Naive thymus-derived CD4-positive, alpha-beta T cell (primary cell): Measurements from ENCODE around the gene VGLL4. TPM values are rescaled to one million over a fixed set of nuclear protein-coding genes. Genes with fewer than 3 reads are reported as not detected.
A peak's percentile ranks its signal among the peaks of the same experiment; 100 is the strongest.

Source experiments
- ATAC-seq: fragments of 150-1000 bp; cut with Tn5 transposase; 2 replicates; pipeline ENCODE4 v1.10.0; 2021; ENCODE audit warnings: mild to moderate bottlenecking, moderate library complexity
- CTCF ChIA-PET: fragments of 350-600 bp; sonication (Branson Sonifier 250); formaldehyde crosslinking; loops from one replicate; lab custom pipeline; 2021; ENCODE audit warnings: antibody characterized with exemption; lab: Charles Lee
- POLR2A ChIA-PET: fragments of 350-600 bp; sonication (Branson Sonifier 250); formaldehyde crosslinking; loops from one replicate; lab custom pipeline; 2021; ENCODE audit warnings: antibody characterized with exemption, inconsistent platforms; lab: Charles Lee
- DNase-seq, 9 donors: peaks; one replicate each; pipeline versions ENCODE4 v3.0.0 to v3.0.0-alpha.2; 2020 to 2022; ENCODE audit warnings: mixed read lengths in 1 of 9
- H3K27ac ChIP-seq: one replicate; pipeline ENCODE4 v1.7.0; 2013; ENCODE audit warnings: mild to moderate bottlenecking, low read depth, low read length, moderate library complexity
- H3K27me3 ChIP-seq, 2 donors: one replicate each; pipeline ENCODE4 v1.7.0; 2013; ENCODE audit warnings: low read length in 2 of 2, mild to moderate bottlenecking in 2 of 2, moderate library complexity in 2 of 2; ENCODE audit not compliant: control insufficient read depth in 2 of 2, insufficient read depth in 2 of 2
- H3K36me3 ChIP-seq, 3 experiments: 1 replicate in 2 of 3; 2 replicates in 1 of 3; pipeline ENCODE4 v1.7.0; 2013; ENCODE audit warnings: low read length in 3 of 3, mild to moderate bottlenecking in 3 of 3, moderate library complexity in 1 of 3; ENCODE audit not compliant: insufficient read depth in 3 of 3, control insufficient read depth in 2 of 3
- H3K4me1 ChIP-seq, 2 donors: one replicate each; pipeline ENCODE4 v1.7.0; 2013; ENCODE audit warnings: low read length in 2 of 2, mild to moderate bottlenecking in 2 of 2, moderate library complexity in 1 of 2; ENCODE audit not compliant: control insufficient read depth in 2 of 2, insufficient read depth in 2 of 2
- H3K4me3 ChIP-seq: 2 replicates; pipeline ENCODE4 v1.7.0; 2013; ENCODE audit warnings: mild to moderate bottlenecking, low read length
- H3K9me3 ChIP-seq, 3 experiments: 1 replicate in 2 of 3; 2 replicates in 1 of 3; pipeline ENCODE4 v1.7.0; 2013; ENCODE audit warnings: low read length in 3 of 3; ENCODE audit not compliant: control insufficient read depth in 2 of 3
- H3K27ac Mint-ChIP-seq, 9 donors: one replicate each; pipeline ENCODE4 v1.8.0; 2020 to 2022; ENCODE audit warnings: mixed read lengths in 9 of 9, mild to moderate bottlenecking in 8 of 9, moderate library complexity in 5 of 9, inconsistent platforms in 2 of 9
- H3K27me3 Mint-ChIP-seq, 5 donors: one replicate each; pipeline ENCODE4 v1.8.0; 2021 to 2022; ENCODE audit warnings: mixed read lengths in 5 of 5, mild to moderate bottlenecking in 1 of 5
- H3K36me3 Mint-ChIP-seq, 5 donors: one replicate each; pipeline ENCODE4 v1.8.0; 2020 to 2022; ENCODE audit warnings: mixed read lengths in 5 of 5, mild to moderate bottlenecking in 3 of 5, inconsistent platforms in 1 of 5
- H3K4me1 Mint-ChIP-seq, 7 donors: one replicate each; pipeline ENCODE4 v1.8.0; 2020 to 2022; ENCODE audit warnings: mixed read lengths in 7 of 7, mild to moderate bottlenecking in 3 of 7, inconsistent platforms in 1 of 7
- H3K4me3 Mint-ChIP-seq, 10 donors: one replicate each; pipeline ENCODE4 v1.8.0; 2020 to 2022; ENCODE audit warnings: mild to moderate bottlenecking in 10 of 10, mixed read lengths in 10 of 10, moderate library complexity in 6 of 10, inconsistent platforms in 2 of 10
- H3K9me3 Mint-ChIP-seq, 11 donors: one replicate each; pipeline ENCODE4 v1.8.0; 2020 to 2022; ENCODE audit warnings: mixed read lengths in 11 of 11, mild to moderate bottlenecking in 4 of 11, inconsistent platforms in 1 of 11, moderate library complexity in 1 of 11
- intact Hi-C, 2 donors: fragments of 100-400 bp; cut with micrococcal nuclease; formaldehyde crosslinking; loops; one replicate each; pipeline ENCODE4 v1.15.1; 2023
- polyA plus RNA-seq, 2 donors: library from polyadenylated mRNA; unstranded; fragments of 300-500 nt; fragmentation: Illumina TruSeq; gene quantifications; one replicate each; pipeline ENCODE4 v1.2.3, GENCODE V29; 2021
- total RNA-seq, 6 experiments: library from RNA in 5 of 6; stranded (reverse) in 5 of 6; gene quantifications; 1 replicate in 5 of 6; 2 replicates in 1 of 6; pipeline ENCODE4 v1.2.3 and lab custom pipeline; 2021 to 2026

VGLL4 gene
- total and polyA plus RNA-seq, 7 experiments from 2014 or later, result 18.6 to 44.8 (median 23.8) TPM

GRCh38 chr3:11638495-11639358 is 5.0 kb downstream of the VGLL4 start:
- Mint-ChIP-seq H3K9me3 (no peaks in the 10 kb centered on the region), H3K27ac (peak overlapping the region in 7 of 9 donors; percentile 43 to 100 (median 77)), H3K4me3 (peak overlapping the region in 9 of 10 donors; percentile 24 to 100 (median 76)), H3K4me1 (peaks cover 54 to 85% (median 78%) of the 10 kb centered on the region in 7 donors), H3K27me3 (peaks cover 0 to under 1% (median 0%) of the 10 kb centered on the region in 5 donors), H3K36me3 (peaks cover 0 to 28% (median 5%) of the 10 kb centered on the region in 5 donors)
- CTCF ChIA-PET, result interaction anchor here (0.8 to 1.4 kb wide), 3 partner anchors 12 to 402 kb away, joined by 3 to 5 read pairs (median 3); no protein-coding TSS in a partner anchor
- DNase-seq, result no peak
- Histone ChIP-seq H3K9me3 (no peaks in the 10 kb centered on the region), H3K4me1 (peaks cover 12 to 64% of the 10 kb centered on the region in 2 donors), H3K4me3 (no peak overlapping the region), H3K36me3 (no peaks in the 10 kb centered on the region), H3K27ac (no peak overlapping the region), H3K27me3 (no peaks in the 10 kb centered on the region)
- intact Hi-C loops, result no loop called here
- ATAC-seq, result no peak
- POLR2A ChIA-PET, result interaction anchor here (1.4 to 8.4 kb wide), 2 partner anchors 14 to 82 kb away, joined by 4 to 53 read pairs; no protein-coding TSS in a partner anchor

GRCh38 chr3:11637901-11638458 is 5.7 kb downstream of the VGLL4 start:
- DNase-seq (no peak), ATAC-seq (no peak)
- Mint-ChIP-seq H3K9me3 (no peaks in the 10 kb centered on the region), H3K27ac (peak overlapping the region in 7 of 9 donors; percentile 15 to 86 (median 68)), H3K27me3 (no peaks in the 10 kb centered on the region), H3K36me3 (peaks cover 0 to 30% (median 5%) of the 10 kb centered on the region in 5 donors), H3K4me3 (peak overlapping the region in 9 of 10 donors; percentile 34 to 100 (median 64)), H3K4me1 (peaks cover 61 to 89% (median 84%) of the 10 kb centered on the region in 7 donors)
- ChIA-PET CTCF (interaction anchor here (0.8 to 1.4 kb wide), 3 partner anchors 11 to 401 kb away, joined by 3 to 5 read pairs (median 3); no protein-coding TSS in a partner anchor), POLR2A (interaction anchor here (8.4 kb wide), 1 partner anchor 13 kb away, joined by 53 read pairs; no protein-coding TSS in a partner anchor)
- H3K27me3 ChIP-seq, result no peaks in the 10 kb centered on the region
- H3K27ac ChIP-seq, result no peak overlapping the region
- H3K9me3 ChIP-seq, result no peaks in the 10 kb centered on the region
- intact Hi-C loops, result no loop called here
- H3K36me3 ChIP-seq, result no peaks in the 10 kb centered on the region
- H3K4me1 ChIP-seq, result peaks cover 12 to 71% of the 10 kb centered on the region in 2 donors
- H3K4me3 ChIP-seq, result no peak overlapping the region

- ChIA-PET CTCF (interaction anchor here (0.5 to 1.4 kb wide), 4 partner anchors 10 to 269 kb away, joined by 3 to 5 read pairs (median 4); no protein-coding TSS in a partner anchor), POLR2A (interaction anchor here (0.7 to 8.4 kb wide), 3 partner anchors 11 to 341 kb away, joined by 3 to 53 read pairs (median 5); no protein-coding TSS in a partner anchor)
- no peak overlapping the region for H3K4me3 ChIP-seq
- Mint-ChIP-seq H3K27ac (peak overlapping the region in 4 of 9 donors; percentile 37 to 75 (median 64)), H3K4me3 (peak overlapping the region in 3 of 10 donors; percentile 30 to 90 (median 46)), H3K36me3 (peaks cover 0 to 40% (median 3%) of the 10 kb centered on the region in 5 donors), H3K9me3 (no peaks in the 10 kb centered on the region), H3K27me3 (no peaks in the 10 kb centered on the region), H3K4me1 (peaks cover 68 to 99% (median 92%) of the 10 kb centered on the region in 7 donors)
- H3K27ac ChIP-seq, result no peak overlapping the region
- H3K9me3 ChIP-seq, result no peaks in the 10 kb centered on the region
- no peaks in the 10 kb centered on the region for H3K27me3 ChIP-seq
- peaks cover 10 to 78% of the 10 kb centered on the region in 2 donors for H3K4me1 ChIP-seq
- H3K36me3 ChIP-seq, result no peaks in the 10 kb centered on the region
- ATAC-seq (no peak), DNase-seq (no peak)
- intact Hi-C loops, result no loop called here
These were observed 7.3 kb downstream of the VGLL4 start for GRCh38 chr3:11636394-11636770.

- peak overlapping the region in 8 of 9 donors; percentile 15 to 91 (median 66) for H3K27ac Mint-ChIP-seq
- DNase-seq (no peak), ATAC-seq (no peak)
- no peaks in the 10 kb centered on the region for H3K9me3 Mint-ChIP-seq
- H3K36me3 Mint-ChIP-seq, result peaks cover 0 to 42% (median 7%) of the 10 kb centered on the region in 5 donors
- intact Hi-C loops, result loop anchor here in 1 of 2 donors (1.0 kb wide), 1 partner anchor 10 kb away; no protein-coding TSS in a partner anchor
- peak overlapping the region in 5 of 10 donors; percentile 3 to 90 (median 49) for H3K4me3 Mint-ChIP-seq
- H3K27ac ChIP-seq, result no peak overlapping the region
- peaks cover 68 to 100% (median 94%) of the 10 kb centered on the region in 7 donors for H3K4me1 Mint-ChIP-seq
- no peaks in the 10 kb centered on the region for H3K27me3 Mint-ChIP-seq
- CTCF ChIA-PET, result interaction anchor here (0.8 to 1.4 kb wide), 3 partner anchors 9 to 257 kb away, joined by 3 to 5 read pairs (median 5); no protein-coding TSS in a partner anchor
- H3K36me3 ChIP-seq, result no peaks in the 10 kb centered on the region
- POLR2A ChIA-PET, result interaction anchor here (0.7 to 8.4 kb wide), 3 partner anchors 8 to 18 kb away, joined by 5 to 53 read pairs (median 5); partner anchors contain the start of gene VGLL4
- peaks cover 5 to 72% of the 10 kb centered on the region in 2 donors for H3K4me1 ChIP-seq
- no peak overlapping the region for H3K4me3 ChIP-seq
- no peaks in the 10 kb centered on the region for H3K27me3 ChIP-seq
- no peaks in the 10 kb centered on the region for H3K9me3 ChIP-seq
These were observed 7.9 kb downstream of the VGLL4 start for GRCh38 chr3:11635680-11636393.

- no peak overlapping the region for H3K27ac ChIP-seq
- H3K36me3 ChIP-seq, result no peaks in the 10 kb centered on the region
- ChIA-PET CTCF (interaction anchor here (1.2 kb wide), 1 partner anchor 9 kb away, joined by 4 read pairs; the partner anchor contains the start of gene VGLL4), POLR2A (interaction anchor here (0.7 to 8.4 kb wide), 2 partner anchors 9 to 10 kb away, joined by 5 to 53 read pairs; partner anchors contain the start of gene VGLL4)
- H3K4me3 Mint-ChIP-seq, result peak overlapping the region; percentile 0 to 90 (median 39)
- H3K4me1 Mint-ChIP-seq, result peaks cover 62 to 96% (median 91%) of the 10 kb centered on the region in 7 donors
- H3K27me3 ChIP-seq, result no peaks in the 10 kb centered on the region
- H3K9me3 ChIP-seq, result no peaks in the 10 kb centered on the region
- no peak for ATAC-seq
- no peak for DNase-seq
- H3K27me3 Mint-ChIP-seq, result no peaks in the 10 kb centered on the region
- intact Hi-C loops, result loop anchor here (1.0 kb wide), 3 partner anchors 7 to 11 kb away; no protein-coding TSS in a partner anchor
- no peak overlapping the region for H3K4me3 ChIP-seq
- peaks cover 0 to 36% (median 7%) of the 10 kb centered on the region in 5 donors for H3K36me3 Mint-ChIP-seq
- peak overlapping the region; percentile 19 to 91 (median 71) for H3K27ac Mint-ChIP-seq
- no peaks in the 10 kb centered on the region for H3K9me3 Mint-ChIP-seq
- H3K4me1 ChIP-seq, result peaks cover 0 to 65% of the 10 kb centered on the region in 2 donors
These were observed 8.6 kb downstream of the VGLL4 start for GRCh38 chr3:11634974-11635612.
